ENCODE measurements around the gene COPS7A.

COPS7A gene

DNA sequence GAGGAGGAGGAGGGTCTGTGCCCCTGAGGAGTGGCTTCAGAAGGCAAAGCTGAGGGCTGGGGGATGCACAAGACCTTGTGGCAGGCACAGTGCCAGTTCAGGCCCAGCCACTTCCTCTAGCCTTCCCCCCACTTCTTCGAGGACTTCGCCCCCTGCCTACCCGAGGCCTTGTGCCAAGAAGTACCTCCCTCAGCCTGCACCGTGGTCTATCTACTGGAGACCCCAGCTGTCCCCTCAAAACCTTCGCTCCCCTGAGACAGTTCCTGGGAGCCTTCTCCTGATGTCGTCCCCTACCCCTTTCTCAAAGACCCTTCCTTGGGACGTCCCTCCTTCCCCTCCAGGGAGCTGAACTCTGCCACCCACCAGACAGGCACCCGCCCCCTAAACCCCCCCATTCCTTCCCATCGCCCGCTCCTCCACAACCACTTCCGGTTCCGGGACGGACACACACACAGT lies 35.3 kb upstream of the COPS7A start (continued):
- TF ChIP-seq KLF9 (tag by site-specific recombination; IDR thresholded peaks at IDR 0.05; ENCODE audit: low read depth) (peak; percentile 48), PBX3 (CRISPR knock-in tag; IDR thresholded peaks at IDR 0.05) (no peak), ZNF433 (tag by site-specific recombination; IDR thresholded peaks at IDR 0.05; ENCODE audit: low read depth) (no peak), PRDM4 (tag by site-specific recombination; IDR thresholded peaks at IDR 0.05) (0 out of 2 replicates have a peak, but pooled peaks have one; percentile 18), KLF10 (tag by site-specific recombination; IDR thresholded peaks at IDR 0.05) (no peak; the same call in 1 of the 2 replicates), ZNF2 (tag by site-specific recombination; IDR thresholded peaks at IDR 0.05) (no peak), ZBTB21 (tag by site-specific recombination; IDR thresholded peaks at IDR 0.05) (peak; percentile 49), ZBTB7A (tag by site-specific recombination; IDR thresholded peaks at IDR 0.05; ENCODE audit: low read depth) (0 out of 2 replicates have a peak, but pooled peaks have one; percentile 17), ZNF335 (tag by site-specific recombination; conservative IDR thresholded peaks at IDR 0.05) (peak; percentile 81), ZFP37 (tag by site-specific recombination; IDR thresholded peaks at IDR 0.05) (no peak), ZNF280D (tag by site-specific recombination; IDR thresholded peaks at IDR 0.05) (no peak), ZNF426 (tag by site-specific recombination; IDR thresholded peaks at IDR 0.05) (no peak), ZNF677 (tag by site-specific recombination; IDR thresholded peaks at IDR 0.05) (no peak), ZSCAN23 (tag by site-specific recombination; IDR thresholded peaks at IDR 0.05) (0 out of 2 replicates have a peak, but pooled peaks have one; percentile 15), ZIC2 (tag by site-specific recombination; IDR thresholded peaks at IDR 0.05) (no peak), ZNF350 (tag by site-specific recombination; IDR thresholded peaks at IDR 0.05) (no peak), ZNF16 (tag by site-specific recombination; IDR thresholded peaks at IDR 0.05; ENCODE audit: low read depth) (no peak), ZNF362 (tag by site-specific recombination; IDR thresholded peaks at IDR 0.05) (no peak), ZNF571 (tag by site-specific recombination; IDR thresholded peaks at IDR 0.05) (no peak), ZNF23 (tag by site-specific recombination; IDR thresholded peaks at IDR 0.05; ENCODE audit: borderline replicate concordance) (no peak), ZNF580 (tag by site-specific recombination; IDR thresholded peaks at IDR 0.05) (peak; percentile 74), ZNF140 (tag by site-specific recombination; IDR thresholded peaks at IDR 0.05) (no peak), MEIS1 (CRISPR knock-in tag; IDR thresholded peaks at IDR 0.05; ENCODE audit: borderline replicate concordance) (no peak)
- TF ChIP-seq, protein P1, sequence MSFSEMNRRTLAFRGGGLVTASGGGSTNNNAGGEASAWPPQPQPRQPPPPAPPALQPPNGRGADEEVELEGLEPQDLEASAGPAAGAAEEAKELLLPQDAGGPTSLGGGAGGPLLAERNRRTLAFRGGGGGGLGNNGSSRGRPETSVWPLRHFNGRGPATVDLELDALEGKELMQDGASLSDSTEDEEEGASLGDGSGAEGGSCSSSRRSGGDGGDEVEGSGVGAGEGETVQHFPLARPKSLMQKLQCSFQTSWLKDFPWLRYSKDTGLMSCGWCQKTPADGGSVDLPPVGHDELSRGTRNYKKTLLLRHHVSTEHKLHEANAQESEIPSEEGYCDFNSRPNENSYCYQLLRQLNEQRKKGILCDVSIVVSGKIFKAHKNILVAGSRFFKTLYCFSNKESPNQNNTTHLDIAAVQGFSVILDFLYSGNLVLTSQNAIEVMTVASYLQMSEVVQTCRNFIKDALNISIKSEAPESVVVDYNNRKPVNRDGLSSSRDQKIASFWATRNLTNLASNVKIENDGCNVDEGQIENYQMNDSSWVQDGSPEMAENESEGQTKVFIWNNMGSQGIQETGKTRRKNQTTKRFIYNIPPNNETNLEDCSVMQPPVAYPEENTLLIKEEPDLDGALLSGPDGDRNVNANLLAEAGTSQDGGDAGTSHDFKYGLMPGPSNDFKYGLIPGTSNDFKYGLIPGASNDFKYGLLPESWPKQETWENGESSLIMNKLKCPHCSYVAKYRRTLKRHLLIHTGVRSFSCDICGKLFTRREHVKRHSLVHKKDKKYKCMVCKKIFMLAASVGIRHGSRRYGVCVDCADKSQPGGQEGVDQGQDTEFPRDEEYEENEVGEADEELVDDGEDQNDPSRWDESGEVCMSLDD (tag by site-specific recombination; IDR thresholded peaks at IDR 0.05), result no peak; the same call in 1 of the 2 replicates
- TF ChIP-seq, protein P2, sequence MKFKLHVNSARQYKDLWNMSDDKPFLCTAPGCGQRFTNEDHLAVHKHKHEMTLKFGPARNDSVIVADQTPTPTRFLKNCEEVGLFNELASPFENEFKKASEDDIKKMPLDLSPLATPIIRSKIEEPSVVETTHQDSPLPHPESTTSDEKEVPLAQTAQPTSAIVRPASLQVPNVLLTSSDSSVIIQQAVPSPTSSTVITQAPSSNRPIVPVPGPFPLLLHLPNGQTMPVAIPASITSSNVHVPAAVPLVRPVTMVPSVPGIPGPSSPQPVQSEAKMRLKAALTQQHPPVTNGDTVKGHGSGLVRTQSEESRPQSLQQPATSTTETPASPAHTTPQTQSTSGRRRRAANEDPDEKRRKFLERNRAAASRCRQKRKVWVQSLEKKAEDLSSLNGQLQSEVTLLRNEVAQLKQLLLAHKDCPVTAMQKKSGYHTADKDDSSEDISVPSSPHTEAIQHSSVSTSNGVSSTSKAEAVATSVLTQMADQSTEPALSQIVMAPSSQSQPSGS (tag by site-specific recombination; IDR thresholded peaks at IDR 0.05; ENCODE audit: low read depth), result no peak
- TF ChIP-seq, protein P3, sequence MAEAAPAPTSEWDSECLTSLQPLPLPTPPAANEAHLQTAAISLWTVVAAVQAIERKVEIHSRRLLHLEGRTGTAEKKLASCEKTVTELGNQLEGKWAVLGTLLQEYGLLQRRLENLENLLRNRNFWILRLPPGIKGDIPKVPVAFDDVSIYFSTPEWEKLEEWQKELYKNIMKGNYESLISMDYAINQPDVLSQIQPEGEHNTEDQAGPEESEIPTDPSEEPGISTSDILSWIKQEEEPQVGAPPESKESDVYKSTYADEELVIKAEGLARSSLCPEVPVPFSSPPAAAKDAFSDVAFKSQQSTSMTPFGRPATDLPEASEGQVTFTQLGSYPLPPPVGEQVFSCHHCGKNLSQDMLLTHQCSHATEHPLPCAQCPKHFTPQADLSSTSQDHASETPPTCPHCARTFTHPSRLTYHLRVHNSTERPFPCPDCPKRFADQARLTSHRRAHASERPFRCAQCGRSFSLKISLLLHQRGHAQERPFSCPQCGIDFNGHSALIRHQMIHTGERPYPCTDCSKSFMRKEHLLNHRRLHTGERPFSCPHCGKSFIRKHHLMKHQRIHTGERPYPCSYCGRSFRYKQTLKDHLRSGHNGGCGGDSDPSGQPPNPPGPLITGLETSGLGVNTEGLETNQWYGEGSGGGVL (tag by site-specific recombination; IDR thresholded peaks at IDR 0.05), result peak; percentile 98
